HG03095 (cell line): ENCODE results near the gene CRABP2.

ENCODE experiments used
- ATAC-seq: cut with Tn5 transposase; IDR thresholded peaks from one replicate; pipeline ENCODE4 v1.9.1; 2021; ENCODE audit warnings: moderate library complexity; ENCODE audit not compliant: unreplicated experiment

The CRABP2 gene

DNA sequence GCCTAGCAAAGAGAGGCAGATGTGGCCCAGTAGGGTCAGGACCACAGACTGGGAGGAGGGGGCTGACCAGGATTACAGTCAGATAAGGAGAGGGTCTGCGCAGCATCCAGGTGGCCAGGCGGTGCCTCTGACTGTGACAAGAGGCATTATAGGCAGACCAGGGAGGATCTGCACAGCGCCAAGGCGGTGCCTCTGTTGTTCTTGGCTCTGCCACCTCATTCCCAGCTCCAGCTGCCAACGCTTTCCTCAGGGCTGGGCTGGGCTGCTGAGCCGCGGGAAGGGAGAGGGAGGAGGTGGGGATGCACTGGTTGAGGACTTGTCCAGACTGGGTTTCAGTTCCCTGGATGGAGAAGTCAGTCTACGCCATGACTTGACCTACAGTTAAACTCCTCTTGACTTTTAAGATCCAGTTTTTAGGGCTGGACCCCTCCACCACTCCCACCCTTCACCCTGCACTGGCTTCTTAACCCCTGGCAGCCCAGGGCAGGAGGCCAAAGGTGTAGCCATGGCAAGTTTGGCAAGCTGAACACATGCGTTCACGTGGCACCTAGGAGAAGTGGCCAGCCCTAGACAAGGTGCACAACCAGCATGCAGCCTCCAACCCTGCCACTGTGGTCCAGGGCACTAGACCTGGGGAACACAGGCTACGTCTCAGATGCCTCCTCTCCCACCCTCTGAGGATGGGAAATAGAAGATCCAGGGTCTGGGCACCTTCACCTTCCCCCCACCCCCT, 4.5 kb upstream of the CRABP2 start:
- no peak for ATAC-seq

DNA sequence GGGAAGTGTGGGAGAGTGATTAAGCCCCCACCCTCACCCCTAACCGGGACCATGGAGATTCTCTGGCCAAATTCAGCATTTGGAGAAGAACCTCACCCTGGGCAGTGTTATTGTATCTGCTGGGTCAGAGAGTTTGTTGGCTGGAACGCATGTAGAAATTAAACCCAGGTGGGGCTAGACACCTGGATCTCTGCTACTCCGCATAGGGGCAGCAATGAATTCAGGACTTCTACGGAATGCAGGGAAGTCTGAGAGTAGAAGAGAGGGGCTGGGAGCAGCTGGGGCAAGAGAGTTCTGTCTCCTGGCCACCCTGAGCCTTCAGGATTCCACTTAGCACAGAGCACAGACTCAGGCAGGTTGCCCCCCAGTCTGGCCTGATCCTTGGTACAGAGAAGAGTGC, 3.6 kb upstream of the CRABP2 start:
- ATAC-seq = no peak

DNA sequence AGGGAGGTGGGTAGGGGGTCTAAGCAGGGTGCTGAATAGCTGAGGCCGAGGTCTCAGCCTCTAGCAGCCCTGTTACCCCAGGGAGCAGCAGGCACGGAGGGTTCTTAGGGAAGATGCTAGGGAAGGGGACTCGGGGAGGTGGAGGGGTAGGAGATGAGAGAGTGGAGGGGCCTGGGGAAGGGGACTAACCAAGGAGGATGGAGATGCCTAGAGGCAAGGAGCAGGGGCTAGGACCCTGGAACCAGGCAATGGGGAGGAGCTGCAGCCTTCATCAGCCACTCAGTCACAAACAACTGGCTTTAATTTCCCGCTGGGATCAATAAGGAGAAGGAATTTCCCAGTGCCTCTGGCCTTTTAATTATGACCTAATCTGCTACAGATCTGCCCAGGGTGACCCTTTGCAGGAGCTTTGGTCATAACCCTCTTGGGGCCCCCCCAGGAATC, 2.9 kb upstream of the CRABP2 start:
- ATAC-seq = no peak

DNA sequence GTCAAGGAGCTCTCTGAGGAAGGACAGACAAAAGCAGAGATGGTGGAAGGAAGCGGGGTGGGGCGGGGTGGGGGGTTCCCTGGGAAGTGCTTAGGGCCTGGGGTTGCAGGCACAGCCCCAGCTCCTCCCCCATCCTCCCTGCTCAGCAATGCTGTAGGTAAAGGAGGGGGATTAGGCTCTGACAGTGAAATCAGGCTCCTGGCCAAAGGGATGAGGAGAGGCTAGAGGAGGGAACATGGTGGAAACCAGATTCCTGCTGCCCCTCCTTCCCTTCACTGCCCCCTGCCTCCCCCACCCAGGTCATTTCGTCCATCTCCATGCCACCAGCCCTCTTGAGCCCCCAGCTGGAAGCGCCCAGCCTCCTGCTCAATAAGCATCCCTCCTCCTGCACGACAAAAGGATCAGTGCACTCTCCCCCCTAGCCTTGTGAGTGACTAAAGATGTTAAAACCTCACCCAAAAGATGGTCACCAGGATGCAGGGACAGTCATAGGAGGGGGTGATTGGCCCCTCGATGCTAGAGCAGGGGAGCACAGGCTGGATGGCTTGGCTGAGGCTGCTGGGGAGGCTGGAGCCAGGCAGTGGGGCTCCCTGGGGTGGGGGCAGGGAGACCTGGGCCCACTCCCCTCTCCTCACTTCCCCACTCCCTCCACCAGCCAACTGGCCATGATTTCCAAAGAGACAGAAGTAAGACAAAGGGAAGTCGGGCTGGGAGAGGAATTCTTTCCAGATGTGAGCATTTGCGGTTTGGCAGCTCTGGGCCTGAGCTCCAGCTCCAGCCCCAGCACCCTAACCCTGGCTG, 2.2 kb upstream of the CRABP2 start:
- no peak for ATAC-seq

DNA sequence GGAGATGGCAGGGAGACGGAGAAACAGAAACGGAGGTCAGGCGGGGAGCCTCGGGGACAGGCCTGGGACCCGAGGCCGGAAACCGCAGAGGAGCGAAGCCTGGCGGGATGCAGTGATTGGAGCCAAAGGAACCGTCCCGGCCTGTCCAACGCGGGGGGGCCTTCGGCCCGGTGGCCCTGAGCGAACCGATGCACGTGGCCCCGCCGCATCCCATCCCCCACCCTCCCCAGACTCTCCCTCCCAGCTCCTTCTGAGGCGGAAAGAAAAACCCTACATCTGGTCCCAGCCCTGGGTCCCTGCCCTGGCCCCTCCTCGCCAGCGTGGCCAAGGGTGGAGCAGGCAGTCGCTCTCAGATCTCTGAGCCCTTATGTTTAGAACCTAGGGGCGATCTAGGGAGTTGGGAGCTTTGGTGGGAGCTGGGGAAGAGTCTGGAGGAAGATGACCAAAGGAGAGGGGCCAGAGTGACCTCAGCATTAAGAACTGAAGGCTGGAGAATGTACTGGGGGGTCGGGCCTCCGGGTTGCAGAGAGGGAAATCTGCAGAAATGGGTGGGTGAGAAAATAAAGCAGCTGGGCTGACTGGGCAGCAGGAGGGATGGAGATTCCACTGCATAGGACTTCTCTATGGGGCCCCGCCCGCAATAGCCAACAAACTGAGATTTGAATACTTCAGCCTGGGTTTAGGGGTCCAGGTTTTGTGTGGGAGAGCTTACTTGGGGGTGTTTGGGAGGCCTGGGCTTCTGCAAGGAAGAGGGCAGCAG, 1.5 kb upstream of the CRABP2 start:
- ATAC-seq = no peak

DNA sequence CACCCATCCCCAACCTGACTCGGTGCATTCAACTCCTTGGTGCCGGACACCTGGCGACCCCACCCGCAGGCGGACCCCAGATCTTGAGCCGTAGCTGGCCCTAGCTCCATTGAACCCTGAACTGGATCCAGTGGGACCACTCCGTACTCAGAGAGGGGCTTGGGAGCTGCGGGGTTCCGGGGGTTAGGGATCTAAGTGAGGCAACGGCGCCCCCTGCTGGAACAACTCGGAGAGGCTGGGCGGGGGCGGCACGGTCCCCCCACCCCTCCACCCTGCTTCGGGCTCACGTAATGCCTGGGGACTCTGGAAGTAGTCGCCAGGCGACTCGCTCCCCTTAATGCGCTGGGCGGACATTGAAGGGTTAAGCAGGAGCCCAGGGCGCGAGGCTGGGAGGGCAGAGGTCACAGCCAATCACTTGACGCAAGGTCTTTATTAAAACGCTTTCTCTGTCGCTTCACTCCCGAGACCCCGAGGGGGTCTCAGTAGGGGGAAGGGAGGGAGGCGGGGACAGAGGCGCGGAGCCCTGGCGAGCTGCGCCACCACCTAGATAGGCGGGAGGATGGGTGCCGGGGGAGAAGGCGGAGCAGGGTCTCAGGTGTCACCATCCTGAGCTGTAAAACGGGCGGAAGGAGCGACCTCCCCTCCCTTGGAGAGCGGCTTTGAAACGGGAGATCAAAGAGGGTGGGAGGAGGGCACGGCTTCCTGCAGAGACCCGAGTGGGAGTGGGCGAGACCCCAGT, 704 bp upstream of the CRABP2 start:
- no peak for ATAC-seq

DNA sequence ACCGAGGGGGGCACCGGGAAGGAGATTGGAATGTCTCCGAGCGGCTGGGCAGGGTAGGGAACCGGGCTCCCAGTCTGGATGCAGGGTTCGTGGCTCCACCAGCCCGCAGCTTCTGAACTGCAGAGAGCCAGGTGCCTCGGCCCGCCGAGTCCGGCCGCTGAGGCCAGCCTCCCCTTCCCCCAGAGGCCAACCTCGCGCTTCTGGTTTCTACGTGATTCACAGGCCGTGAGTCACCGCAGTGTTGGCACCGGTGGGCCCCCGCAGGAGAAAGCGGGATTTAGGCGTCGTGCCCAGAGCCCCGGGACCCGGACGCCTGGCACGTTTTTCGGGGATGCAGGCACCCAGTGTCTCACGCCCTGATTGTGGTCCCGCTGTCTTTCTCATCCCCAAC, 458 bp downstream of the CRABP2 start:
- no peak for ATAC-seq

DNA sequence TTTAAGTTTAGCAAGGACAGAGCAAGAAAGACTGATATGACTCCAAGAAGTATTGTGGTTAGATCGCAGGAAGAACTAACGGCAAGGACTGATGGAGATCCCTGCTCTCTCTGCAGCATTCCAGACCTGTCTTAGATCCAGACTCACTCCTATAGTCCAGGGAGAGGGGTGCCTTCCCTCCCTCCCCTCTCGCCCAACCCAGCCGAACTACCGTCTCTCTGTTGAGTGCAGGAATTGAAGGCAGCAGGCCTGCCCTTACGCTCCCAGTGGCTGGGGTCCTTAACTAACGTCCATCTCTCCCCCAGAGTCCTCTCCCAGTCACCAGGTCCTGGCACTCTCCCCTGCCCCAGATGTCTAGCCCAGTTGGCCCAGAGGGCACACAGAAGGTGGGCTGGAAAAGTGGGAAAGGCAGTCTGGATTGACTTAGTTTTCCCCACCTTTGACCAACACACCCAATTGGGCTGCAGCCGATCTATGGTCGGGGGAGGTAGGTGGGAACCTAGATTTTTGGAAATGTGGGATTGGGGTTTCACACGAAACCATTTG, 1.1 kb downstream of the CRABP2 start:
- ATAC-seq = no peak

DNA sequence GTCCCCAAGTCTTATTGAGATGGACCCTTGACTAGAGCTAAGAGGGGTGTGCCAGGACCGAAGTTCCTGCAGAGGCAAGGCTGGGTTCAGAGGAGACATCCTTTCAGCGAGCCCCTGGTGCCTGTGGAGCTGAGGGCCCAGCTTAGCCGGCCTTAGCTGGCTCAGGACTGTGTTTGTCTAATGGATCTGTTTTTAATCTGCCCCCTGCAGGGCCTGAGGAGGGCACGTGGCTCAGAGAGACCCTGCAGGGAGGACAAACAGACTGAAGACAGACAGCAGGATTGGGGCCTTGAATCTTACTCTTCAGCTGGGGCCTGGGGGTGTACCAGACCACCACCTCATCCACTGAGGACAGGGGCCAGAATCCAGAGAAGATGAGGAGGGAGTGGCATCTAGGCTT, 1.6 kb downstream of the CRABP2 start:
- ATAC-seq = no peak

DNA sequence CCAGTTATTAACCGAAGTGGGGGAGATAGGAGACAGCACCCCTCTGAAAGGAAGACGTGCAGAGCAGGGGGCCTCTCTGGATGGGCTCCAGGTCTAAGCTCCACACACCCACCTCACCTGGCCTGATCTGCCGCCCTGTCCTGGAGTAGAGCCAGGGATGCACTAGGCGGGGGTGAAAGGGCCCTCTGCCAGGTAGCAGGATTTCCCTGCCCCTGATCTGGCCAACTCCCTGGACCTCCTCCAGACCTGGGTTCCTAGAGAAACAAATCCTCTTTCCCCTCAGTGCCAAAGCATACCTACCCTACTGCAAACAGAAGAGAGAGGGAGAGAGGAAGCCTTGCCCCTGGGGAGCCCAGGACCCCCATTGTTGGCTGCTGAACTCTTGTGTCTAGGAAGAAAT, 2.0 kb downstream of the CRABP2 start:
- ATAC-seq = no peak

DNA sequence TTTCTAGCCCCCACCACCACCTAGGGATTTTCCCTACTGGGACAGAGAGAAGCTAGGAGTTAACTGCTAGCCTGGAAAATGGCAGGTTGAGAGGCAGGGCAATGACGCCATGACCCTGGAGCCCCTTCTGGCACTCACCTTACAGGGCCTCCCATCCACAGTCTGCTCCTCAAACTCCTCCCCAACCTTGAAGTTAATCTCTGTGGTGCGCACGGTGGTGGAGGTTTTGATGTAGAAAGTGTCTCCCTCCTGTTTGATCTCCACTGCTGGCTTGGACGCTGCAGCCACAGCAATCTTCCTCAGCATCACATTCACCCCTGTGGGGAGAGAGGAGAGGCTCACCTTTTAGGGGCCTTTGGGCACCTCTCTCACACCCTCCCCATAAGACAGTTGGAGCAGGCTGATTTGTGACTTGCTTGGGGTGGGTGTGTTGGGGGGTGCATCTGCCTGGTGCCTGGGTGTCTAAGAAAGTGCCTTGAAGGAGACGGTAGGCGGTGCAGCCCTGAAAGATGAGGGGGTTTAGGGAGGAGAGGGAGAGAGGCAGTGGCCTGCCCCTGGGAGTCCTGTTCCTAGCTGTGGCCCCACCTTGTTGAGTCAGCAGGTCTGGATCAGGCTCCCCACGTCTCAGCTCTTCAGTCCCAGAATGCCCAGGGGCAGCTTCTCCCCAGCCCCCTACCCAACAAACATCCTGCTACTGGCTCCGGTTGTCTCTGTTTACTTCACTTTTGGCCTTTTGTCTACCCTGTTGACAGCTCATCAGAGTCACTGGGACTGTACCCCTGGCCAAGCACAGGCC, 4.4 kb downstream of the CRABP2 start:
- ATAC-seq = no peak

DNA sequence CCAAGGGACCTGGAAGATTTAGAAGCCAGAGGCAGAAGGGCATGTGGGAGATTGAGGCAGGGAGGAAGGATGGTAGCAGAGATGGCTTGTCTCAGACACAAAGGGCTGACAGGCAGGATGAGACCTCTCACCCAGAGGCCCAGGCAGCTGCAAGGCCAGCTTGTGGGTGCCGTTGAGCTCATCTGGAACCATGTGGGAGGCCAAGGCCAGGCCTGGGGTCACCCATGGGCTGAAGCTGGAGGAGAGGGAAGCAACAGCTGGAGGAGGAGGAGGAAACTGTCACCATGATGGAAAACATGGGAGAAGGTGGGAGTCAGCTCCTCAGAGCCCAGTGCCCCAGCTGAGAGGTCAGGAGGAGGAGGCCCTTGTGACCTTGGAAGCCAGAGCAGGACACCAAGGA, 6.4 kb downstream of the CRABP2 start:
- ATAC-seq = no peak

DNA sequence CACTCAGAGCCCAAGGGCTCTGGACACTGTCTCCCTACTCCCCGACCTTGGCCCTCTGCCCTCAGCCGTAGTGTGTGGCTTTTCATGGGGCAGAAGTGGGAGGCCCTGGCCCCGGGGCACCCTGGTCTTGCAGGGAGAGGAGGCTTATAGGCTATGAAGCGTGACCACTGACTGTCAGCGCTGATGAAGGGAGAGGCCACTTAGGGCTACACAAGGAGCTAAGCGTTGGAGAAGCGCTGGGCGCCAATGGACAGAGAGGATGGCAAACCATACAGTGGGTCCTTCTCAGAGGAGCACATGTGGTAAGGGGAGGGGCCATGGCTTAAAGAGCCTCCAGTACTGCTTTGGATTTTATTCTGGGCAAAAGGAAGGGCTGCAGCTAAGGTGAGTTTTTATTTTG, 7.9 kb downstream of the CRABP2 start:
- ATAC-seq = no peak

DNA sequence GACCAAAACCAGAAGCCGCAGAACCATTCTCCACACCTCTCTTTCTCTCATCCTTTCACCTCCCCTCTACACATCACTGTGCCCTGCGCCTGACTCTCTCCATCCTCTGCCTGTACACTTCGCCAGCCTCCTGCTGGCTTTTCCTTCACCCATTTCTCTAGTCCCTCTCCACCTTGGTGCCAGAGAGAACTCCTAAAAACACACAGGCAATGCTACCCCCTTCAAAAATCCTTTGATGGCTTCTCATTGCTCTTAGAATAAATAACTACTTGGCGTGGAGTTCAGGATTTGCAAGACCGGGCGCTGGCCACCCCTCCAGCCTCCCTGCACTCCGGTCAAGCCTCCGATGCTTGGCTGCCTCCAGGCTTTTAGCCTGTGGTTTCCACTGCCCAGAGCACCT, 8.6 kb downstream of the CRABP2 start:
- no peak for ATAC-seq

DNA sequence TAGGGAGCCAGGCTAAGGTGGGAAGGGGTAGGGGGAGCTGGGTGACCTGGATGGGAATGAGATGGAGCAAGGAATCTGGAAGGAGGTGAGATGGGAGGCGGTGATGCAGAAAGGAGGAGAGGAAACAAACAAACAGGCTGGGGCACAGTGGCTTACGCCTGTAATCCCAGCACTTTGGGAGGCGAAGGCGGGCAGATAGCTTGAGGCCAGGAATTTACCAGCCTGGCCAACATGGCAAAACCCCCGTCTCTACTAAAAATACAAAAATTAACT, 10.8 kb downstream of the CRABP2 start:
- no peak for ATAC-seq

DNA sequence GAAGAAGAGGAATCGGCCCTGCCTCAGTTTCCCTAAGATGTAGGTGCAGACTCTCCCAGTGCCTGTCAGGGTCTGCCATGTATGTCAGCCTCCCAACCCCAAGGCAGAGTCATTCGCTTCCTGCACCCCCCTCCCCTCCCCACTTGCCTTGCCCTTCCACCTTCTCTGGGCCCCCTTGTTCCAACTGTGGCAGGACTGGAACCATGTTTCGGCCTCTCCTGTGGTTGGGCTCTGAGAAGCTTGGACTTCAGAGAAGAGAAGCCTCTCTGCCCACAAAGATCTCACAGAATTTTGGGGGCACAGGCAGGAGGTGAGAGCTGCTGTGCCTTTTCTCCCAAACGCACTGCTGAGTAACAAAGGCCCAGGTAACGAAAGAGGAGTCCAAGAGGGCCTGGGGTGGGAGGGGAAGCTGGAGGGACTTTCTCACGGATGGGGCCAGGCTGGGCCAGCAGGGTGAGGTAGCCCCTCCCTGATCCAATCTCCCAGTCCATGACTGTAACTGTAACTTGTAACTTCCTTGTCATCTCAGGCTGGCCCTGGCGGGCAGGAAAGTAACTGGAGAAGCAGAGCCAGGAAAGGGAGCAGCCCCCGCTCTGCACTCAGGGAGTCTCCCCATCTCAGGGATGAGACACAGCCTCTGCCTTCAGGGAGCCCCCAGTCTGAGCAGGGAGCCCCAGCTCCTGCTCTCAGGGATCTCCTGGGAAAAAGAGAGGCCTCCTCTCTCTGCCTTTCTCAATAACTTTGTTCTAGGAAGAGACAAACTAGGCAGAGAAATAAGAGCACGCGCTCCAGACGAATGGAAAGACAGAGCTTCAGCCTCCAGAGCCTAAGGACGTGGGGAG, 11.3 kb downstream of the CRABP2 start:
- no peak for ATAC-seq

DNA sequence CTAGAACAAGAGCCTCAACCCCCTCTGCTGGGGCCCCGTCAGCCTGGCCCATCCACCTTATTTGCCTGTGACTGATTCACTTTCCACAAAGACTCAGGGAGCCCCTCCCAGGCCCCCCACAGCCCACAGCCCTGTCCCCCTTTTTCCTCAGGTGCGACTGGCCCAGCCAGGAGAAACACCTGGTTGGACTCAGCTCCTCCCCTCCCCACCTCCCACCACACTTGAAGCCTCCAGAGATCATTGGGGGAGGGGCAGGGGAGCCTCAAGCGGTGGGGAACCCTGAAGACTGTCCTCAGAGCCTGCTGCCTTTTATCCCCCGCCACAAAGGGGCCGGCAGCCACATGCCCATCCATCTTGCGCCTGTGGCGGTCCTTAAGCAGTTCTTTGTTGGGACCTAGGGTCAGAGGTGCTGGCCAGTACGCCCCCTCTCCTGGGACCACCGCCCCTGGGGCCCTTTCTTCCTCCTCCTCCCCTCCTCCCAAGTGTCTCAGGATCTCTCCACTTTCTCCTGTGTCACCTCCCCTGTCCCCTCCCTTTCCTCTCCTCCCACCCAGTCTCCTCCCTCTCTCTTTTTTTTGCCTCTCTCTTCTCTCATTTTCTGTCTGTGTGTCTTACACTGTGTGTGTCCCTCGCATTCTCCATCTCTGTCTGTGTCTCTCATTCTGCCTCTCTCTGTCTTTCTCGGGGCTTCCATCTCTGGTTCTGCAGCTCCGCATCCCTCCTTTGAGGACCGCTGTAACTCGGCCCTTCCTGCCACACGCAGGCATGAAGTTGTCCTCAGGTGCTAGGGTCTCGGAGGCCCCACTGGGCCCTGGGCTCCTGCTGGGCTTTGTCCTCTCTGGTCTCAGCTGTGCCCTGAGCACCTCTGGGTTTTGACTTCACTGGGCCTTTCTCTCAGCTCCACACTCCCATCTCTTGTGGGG, 12.2 kb downstream of the CRABP2 start:
- no peak for ATAC-seq

DNA sequence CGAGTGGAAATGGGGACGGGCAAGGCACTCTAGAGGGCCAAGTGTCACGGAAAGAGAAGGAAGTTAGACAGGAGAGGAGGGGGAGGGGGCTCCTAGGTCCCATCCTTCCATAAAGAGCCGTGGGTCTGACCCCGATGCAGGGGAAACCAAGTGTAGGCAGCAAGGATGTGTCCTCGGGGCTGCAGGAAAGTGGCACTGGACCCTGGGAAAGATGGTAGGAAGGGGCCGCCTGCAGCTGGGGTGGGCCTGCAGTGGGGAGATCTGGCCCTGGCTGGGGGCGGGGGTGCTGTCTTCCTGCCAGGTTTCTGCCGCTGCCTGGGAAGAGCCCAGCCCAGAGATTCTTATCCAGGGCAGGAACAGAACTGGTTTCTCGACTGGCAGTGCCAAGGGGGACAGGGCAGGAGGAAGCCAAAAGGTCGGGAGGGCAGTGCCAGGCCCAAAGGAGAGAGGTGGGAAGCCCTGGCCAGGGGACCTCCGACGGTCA, 12.9 kb downstream of the CRABP2 start:
- no peak for ATAC-seq
